DND-41 (cell line): Measurements from ENCODE around the gene CDHR2.

Experiments used
- EZH2 ChIP-seq: IDR thresholded peaks from 3 replicates; pipeline ENCODE4 v1.6.1; 2012; ENCODE audit warnings: borderline replicate concordance, low read depth, mild to moderate bottlenecking, moderate library complexity, low read length, inconsistent platforms; ENCODE audit not compliant: severe bottlenecking
- TF ChIP-seq, protein P1 (sequence below): IDR thresholded peaks from 2 replicates; pipeline ENCODE4 v1.5.1; 2012; ENCODE audit warnings: borderline replicate concordance, low read length, moderate library complexity, mild to moderate bottlenecking; ENCODE audit not compliant: poor library complexity, severe bottlenecking; ENCODE audit errors: extremely low read depth

- TF ChIP-seq, protein P1, sequence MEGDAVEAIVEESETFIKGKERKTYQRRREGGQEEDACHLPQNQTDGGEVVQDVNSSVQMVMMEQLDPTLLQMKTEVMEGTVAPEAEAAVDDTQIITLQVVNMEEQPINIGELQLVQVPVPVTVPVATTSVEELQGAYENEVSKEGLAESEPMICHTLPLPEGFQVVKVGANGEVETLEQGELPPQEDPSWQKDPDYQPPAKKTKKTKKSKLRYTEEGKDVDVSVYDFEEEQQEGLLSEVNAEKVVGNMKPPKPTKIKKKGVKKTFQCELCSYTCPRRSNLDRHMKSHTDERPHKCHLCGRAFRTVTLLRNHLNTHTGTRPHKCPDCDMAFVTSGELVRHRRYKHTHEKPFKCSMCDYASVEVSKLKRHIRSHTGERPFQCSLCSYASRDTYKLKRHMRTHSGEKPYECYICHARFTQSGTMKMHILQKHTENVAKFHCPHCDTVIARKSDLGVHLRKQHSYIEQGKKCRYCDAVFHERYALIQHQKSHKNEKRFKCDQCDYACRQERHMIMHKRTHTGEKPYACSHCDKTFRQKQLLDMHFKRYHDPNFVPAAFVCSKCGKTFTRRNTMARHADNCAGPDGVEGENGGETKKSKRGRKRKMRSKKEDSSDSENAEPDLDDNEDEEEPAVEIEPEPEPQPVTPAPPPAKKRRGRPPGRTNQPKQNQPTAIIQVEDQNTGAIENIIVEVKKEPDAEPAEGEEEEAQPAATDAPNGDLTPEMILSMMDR: no peak
- TF ChIP-seq EZH2: no peak
Observed at GRCh38 chr5:176531902-176532493, 17.1 kb upstream of the CDHR2 start.
